AG04449 (cell line): ENCODE measurements around the gene FCAMR.

Experiments used
- CTCF ChIA-PET: fragments of 350-600 bp; formaldehyde crosslinking; extraction: SDS; loops from one replicate; lab custom pipeline; 2021; ENCODE audit warnings: antibody characterized with exemption; lab: Yijun Ruan, JAX
- POLR2A ChIA-PET: fragments of 400-600, 350-600 bp; formaldehyde crosslinking; extraction: SDS; loops from one replicate; lab custom pipeline; 2020; ENCODE audit warnings: antibody characterized with exemption, inconsistent platforms; lab: Yijun Ruan, JAX
- DNase-seq: peaks from one replicate; pipeline ENCODE4 v3.0.0-alpha.2; 2010; ENCODE audit warnings: low read depth, low spot score
- H3K4me3 ChIP-seq: 2 replicates; pipeline ENCODE4 v1.5.1; 2011; ENCODE audit warnings: low read depth, mild to moderate bottlenecking, control low read depth, low read length
- CTCF ChIP-seq: IDR thresholded peaks from one replicate; pipeline ENCODE4 v1.5.1; 2011; ENCODE audit warnings: mild to moderate bottlenecking, moderate library complexity, low read length, control low read depth, inconsistent platforms; ENCODE audit not compliant: insufficient read depth; ENCODE audit errors: missing control alignments

Gene FCAMR

GRCh38 chr1:206957639-206958038 lies 12.6 kb downstream of the FCAMR start:
- no peak for DNase-seq
- no peak overlapping the region for H3K4me3 ChIP-seq
- ChIA-PET POLR2A (interaction anchor here (0.6 kb wide), 1 partner anchor 64 kb away, joined by 3 read pairs; no protein-coding TSS in a partner anchor), CTCF (interaction anchor here (0.7 to 1.5 kb wide), 3 partner anchors 15 to 294 kb away, joined by 3 to 4 read pairs (median 3); no protein-coding TSS in a partner anchor)
- TF ChIP-seq CTCF: no peak

GRCh38 chr1:206955476-206956451 lies 14.5 kb downstream of the FCAMR start:
- no peak overlapping the region for H3K4me3 ChIP-seq
- no peak for TF ChIP-seq CTCF
- ChIA-PET POLR2A (no interaction called here), CTCF (interaction anchor here (0.6 to 1.2 kb wide), 2 partner anchors 9 to 24 kb away, joined by 3 read pairs; no protein-coding TSS in a partner anchor)
- no peak for DNase-seq

GRCh38 chr1:206954459-206955342 lies 15.6 kb downstream of the FCAMR start:
- POLR2A ChIA-PET: no interaction called here
- CTCF ChIA-PET: interaction anchor here (0.7 to 1.4 kb wide), 2 partner anchors 25 to 322 kb away, joined by 3 to 5 read pairs; no protein-coding TSS in a partner anchor
- H3K4me3 ChIP-seq: no peak overlapping the region
- no peak for TF ChIP-seq CTCF
- no peak for DNase-seq

GRCh38 chr1:206953626-206954025 lies 16.6 kb downstream of the FCAMR start:
- ChIA-PET CTCF (interaction anchor here (1.4 kb wide), 1 partner anchor 26 kb away, joined by 5 read pairs; no protein-coding TSS in a partner anchor), POLR2A (no interaction called here)
- no peak overlapping the region for H3K4me3 ChIP-seq
- no peak for DNase-seq
- no peak for TF ChIP-seq CTCF

GRCh38 chr1:206953126-206953525 lies 17.1 kb downstream of the FCAMR start:
- TF ChIP-seq CTCF: no peak
- ChIA-PET POLR2A (no interaction called here), CTCF (interaction anchor here (1.7 kb wide), 1 partner anchor 29 kb away, joined by 5 read pairs; no protein-coding TSS in a partner anchor)
- H3K4me3 ChIP-seq: no peak overlapping the region
- no peak for DNase-seq
